Activated CD8-positive, alpha-beta memory T cell treated with anti-CD3 and anti-CD28 coated beads, Interleukin-2, amount 50 U/mL, for 4 hours (primary cell): ENCODE measurements around the gene ANGEL2.
A peak's percentile ranks its signal among the peaks of the same experiment; 100 is the strongest.

ENCODE experiments used
- DNase-seq: peaks from one replicate; pipeline ENCODE4 v3.0.0-alpha.2; 2020

Gene ANGEL2

DNA sequence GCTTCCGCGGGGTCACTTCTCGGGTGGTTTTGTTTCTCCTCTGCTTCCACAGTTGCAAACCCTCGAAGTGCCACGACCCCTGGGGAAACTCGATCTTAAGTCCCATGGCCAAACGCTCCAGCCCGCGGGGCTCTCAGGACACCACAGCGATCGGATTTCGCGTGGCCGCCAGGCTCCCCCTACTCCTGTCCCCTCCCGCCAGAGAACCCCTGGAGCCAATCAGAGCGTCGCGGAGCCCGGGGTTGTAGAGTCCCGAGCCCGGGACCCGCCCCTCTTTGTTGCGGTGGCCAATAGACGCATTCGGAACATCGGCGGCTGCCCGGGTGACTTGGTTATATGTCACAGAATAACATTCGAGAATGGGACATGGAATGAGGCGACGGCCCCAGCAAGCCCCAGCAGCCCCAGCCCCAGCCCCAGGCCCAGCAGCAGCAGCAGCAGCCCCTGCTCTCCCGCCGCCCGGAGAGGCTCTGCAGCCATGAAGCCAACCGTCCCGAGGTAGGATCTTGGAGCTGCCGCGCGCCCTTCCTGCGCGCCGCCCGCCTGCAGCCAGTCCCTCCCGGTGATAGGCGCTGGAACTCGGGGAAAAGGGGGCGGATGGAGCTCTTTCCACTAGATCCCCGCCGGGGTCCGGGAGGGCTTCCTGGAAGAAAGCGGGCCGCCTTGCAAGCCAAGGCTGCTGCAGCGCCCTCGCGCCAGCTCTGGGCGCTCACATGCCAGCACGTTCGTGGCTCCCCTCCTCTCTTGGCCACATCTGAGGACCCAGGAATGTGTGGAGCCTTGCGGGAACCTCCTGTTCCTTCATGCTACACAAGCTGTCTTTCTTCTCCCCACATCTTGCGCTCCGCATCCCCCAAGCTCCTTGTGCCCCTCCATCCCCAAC, 65.2 kb downstream of the ANGEL2 start, which contains the start of gene VASH2:
TSS of gene VASH2 (plus strand) at position 299 of the 883 bp plus-strand sequence. CDS start 1,002 bp downstream, outside the sequence.
- DNase-seq = peak; percentile 27

DNA sequence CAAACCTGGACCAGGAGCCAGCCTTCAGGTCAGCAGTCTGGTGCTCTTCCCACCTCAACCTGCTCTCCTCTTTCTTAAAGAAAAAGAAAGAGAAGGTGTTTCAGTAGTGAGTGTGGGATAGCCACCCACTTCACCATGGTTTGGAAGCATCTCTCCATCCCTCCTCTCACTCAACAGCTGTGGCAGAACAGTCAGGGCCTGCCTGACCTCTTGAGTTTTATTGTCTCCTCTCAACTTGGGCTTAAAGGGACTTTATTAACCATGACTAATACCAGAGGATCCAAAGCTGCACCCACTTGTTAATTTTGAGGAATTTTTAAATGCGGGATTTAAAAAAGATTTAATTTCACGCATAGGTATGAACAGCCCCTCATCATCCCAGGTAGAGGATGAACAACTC, 65.9 kb downstream of the ANGEL2 start:
- no peak for DNase-seq

DNA sequence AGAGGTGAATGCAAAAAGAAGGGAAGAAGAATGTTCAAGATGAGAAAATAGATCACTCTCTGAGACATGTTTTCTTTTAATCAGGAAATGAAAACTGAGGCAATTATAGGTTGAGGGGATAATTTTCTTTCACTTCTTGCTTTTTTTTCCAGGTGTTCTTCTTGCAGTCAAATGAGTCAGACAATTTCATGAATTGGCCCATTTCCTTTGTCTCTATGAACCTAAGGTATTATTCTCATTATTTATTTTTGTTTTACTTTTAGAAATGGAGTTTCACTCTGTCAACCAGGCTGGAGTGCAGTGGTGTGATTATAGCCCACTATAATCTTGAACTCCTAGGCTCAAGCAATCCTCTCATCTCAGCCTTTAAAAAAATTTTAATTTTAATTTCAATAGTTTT, 68.8 kb downstream of the ANGEL2 start:
- no peak for DNase-seq

DNA sequence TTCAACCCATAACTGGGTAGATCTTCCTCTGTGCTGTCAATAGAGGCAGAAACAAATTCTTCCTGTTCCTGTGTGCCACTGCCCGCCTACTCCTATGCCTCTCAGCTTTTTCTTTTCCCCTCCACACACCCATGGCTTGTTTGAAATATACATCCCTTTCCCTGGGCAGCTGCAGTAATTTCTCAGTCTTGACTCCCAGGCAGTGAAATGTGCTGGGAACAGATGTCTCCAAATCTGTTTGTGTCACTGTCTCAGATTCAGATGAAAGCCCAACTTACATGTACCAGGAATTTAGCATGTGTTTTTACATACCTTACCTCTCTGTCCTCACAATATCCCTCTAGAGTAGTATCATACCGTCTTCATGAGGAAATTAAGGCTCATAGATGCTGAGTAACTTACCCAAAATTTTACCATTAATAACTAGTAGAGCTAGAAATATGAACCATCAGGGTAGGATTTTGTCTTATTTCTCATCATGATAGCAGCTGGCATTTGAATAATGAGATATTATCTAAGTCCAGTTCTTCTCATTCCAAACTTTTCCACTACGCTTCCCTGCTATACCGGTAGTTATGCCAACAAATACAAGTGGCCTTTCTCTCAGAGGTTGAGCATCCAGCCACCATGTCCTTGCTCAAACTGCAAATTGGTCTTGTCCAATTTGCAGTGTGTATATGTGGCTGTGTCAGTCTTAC, 70.1 kb downstream of the ANGEL2 start:
- no peak for DNase-seq

DNA sequence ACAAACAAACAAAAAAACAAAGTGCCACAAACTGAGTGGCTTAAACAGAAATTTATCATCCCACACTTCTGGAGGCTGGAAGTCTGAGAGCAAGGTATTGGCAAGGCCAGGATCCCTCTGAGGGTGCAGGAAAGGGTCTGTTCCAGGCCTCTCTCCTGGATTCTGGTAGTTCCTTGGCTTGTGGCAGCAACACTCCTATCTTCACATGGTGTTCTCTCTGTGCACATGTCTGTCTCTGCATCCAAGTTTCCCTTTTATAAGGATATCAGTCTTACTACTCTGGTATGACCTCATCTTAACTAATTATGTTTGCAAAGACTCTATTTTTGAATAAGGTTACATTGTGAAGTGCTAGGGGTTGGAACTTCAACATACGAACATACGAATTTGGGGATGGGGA, 70.6 kb downstream of the ANGEL2 start:
- DNase-seq = no peak

DNA sequence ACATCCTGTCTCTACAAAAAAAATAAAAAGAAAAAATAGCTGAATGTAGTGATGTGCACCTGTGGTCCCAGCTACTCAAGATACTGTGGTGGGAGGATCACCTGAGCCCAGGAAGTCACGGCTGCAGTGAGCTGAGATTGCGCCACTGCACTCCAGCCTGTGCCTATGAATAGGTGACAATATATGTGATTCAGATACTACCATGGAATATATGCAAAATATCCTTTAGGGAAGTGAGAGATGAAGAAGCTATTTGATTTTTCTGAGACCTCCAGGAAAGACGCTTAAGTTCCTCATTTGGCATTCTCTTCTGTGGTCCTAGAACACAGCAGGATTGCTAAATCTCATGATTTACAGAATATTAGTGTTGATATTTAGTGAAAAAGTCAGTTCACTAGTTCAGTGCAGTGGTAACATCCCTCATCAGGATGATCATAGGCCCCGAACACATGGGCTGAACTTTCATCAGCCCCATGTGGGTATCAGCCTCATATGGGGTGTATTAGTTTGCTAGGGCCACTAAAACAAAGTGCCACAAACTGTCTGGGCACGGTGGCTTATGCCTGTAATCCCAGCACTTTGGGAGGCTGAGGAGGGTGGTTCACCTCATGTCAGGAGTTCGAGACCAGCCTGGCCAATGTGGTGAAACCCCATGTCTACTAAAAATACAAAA, 71.3 kb downstream of the ANGEL2 start:
- no peak for DNase-seq

DNA sequence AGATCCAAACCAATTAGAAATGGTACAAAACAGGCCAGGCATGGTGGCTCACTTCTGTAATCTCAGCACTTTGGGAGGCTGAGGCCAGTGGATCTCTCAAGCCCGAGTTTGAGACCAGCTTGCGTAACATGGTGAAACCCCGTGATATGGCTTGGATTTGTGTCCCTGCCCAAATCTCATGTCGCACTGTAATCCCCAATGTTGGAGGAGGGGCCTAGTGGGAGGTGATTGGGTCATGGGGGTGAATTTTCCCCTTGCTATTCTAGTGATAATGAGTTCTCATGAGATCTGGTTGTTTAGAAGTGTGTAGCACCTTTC, 72.3 kb downstream of the ANGEL2 start:
- no peak for DNase-seq

DNA sequence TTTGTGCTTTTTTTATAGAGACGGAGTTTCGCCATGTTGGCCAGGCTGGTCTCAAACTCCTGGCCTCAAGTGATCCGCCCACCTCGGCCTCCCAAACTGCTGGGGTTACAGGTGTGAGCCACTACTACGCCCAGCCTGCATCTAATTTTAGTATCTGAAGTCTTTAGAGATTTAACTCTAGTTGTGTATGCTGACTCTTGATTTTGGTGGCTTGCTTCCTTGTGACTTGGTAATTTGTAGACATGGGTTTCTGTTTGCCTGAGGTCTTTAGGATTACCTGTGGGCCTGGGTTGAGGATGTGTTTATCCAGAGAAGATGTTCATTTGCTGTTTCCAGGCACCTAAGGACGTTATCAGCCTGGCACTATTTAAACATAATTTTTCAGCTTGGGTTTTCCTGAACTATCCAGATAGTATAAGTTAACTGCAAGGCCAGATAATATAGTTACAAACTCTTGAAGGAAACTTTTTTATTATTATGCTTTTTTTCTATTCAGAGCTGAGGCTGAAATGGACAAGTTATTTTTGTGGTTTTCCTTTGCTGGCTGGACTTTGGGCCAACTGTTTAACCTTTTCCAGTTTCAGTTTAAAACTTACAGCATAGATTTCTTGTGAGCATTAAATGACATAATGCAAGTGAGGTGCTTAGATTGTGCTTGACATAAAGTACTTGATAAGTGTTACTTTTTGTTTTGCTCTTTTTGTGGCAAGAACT, 72.8 kb downstream of the ANGEL2 start:
- DNase-seq = no peak
